Fibroblast of lung (primary cell): ENCODE measurements around the gene IL36RN.

Experiments used
- CTCF ChIP-seq, 2 donors: IDR thresholded peaks in 1 of 2; conservative IDR thresholded peaks in 1 of 2; 1 replicate in 1 of 2; 2 replicates in 1 of 2; pipeline ENCODE4 v1.5.1; 2011 to 2012; ENCODE audit warnings: low read length in 2 of 2, control low read depth in 1 of 2, inconsistent platforms in 1 of 2, low read depth in 1 of 2, mild to moderate bottlenecking in 1 of 2
- EZH2 ChIP-seq: IDR thresholded peaks from 2 replicates; pipeline ENCODE4 v1.5.1; 2012; ENCODE audit warnings: low read length, control low read depth, mild to moderate bottlenecking; ENCODE audit errors: missing control alignments

DNA sequence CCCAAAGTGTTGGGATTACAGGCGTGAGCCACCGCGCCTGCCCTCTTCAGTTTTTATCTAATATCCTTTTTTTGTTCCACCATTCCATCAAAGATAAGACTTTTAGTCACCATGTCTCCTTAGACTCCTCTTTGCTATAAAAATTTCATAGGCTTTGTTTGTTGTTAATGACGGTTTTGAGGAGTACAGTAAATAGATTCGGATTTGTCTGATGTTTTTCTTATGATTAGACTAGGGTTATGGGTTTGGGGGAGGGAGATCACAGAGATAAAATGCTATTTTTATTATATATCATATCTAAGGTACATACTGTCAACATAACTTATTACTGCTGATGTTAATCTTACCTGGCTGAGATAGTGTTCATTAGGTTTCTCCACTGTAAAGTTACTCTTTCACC is 12.5 kb upstream of the IL36RN start:
- TF ChIP-seq CTCF (conservative IDR thresholded peaks at IDR 0.05 in 1 of 2, IDR thresholded peaks at IDR 0.05 in 1 of 2; ENCODE audit: low read depth in 1 of 2, low read length in 2 of 2) (no peak), EZH2 (no peak)
